Activated naive CD8-positive, alpha-beta T cell treated with anti-CD3 and anti-CD28 coated beads, Interleukin-2, amount 50 U/mL, for 16 hours (primary cell): ENCODE results near the gene PLXNA4.

ENCODE experiments used
- DNase-seq: peaks from one replicate; pipeline ENCODE4 v3.0.0-alpha.2; 2020; ENCODE audit warnings: low read depth, low spot score

Gene PLXNA4

GRCh38 chr7:132207211-132207610 lies 369.1 kb downstream of the PLXNA4 start:
- DNase-seq, result no peak

- no peak for DNase-seq
Measured at GRCh38 chr7:132206594-132206993, 369.7 kb downstream of the PLXNA4 start.

- no peak for DNase-seq
Measured at GRCh38 chr7:132205509-132205908, 370.8 kb downstream of the PLXNA4 start.

- DNase-seq, result no peak
Measured at GRCh38 chr7:132203021-132203420, 373.2 kb downstream of the PLXNA4 start.

- no peak for DNase-seq
Measured at GRCh38 chr7:132202541-132202940, 373.7 kb downstream of the PLXNA4 start.

- DNase-seq, result no peak
Measured at GRCh38 chr7:132200141-132200540, 376.1 kb downstream of the PLXNA4 start.

GRCh38 chr7:132199626-132200025 lies 376.6 kb downstream of the PLXNA4 start:
- DNase-seq, result no peak

GRCh38 chr7:132197772-132198171 lies 378.5 kb downstream of the PLXNA4 start:
- no peak for DNase-seq

GRCh38 chr7:132193898-132194297 lies 382.4 kb downstream of the PLXNA4 start:
- no peak for DNase-seq

GRCh38 chr7:132192809-132193208 lies 383.5 kb downstream of the PLXNA4 start:
- no peak for DNase-seq

- DNase-seq, result no peak
Measured at GRCh38 chr7:132191418-132191817, 384.9 kb downstream of the PLXNA4 start.

- no peak for DNase-seq
Measured at GRCh38 chr7:132190683-132191082, 385.6 kb downstream of the PLXNA4 start.

- no peak for DNase-seq
Measured at GRCh38 chr7:132189881-132190280, 386.4 kb downstream of the PLXNA4 start.

- DNase-seq, result no peak
Measured at GRCh38 chr7:132187869-132188789, 388.1 kb downstream of the PLXNA4 start.

- DNase-seq, result no peak
Measured at GRCh38 chr7:132187391-132187790, 388.9 kb downstream of the PLXNA4 start.

GRCh38 chr7:132185150-132185549 lies 391.1 kb downstream of the PLXNA4 start:
- no peak for DNase-seq

- DNase-seq, result no peak
Measured at GRCh38 chr7:132183781-132184380, 392.4 kb downstream of the PLXNA4 start.

- DNase-seq, result no peak
Measured at GRCh38 chr7:132182992-132183391, 393.3 kb downstream of the PLXNA4 start.

- DNase-seq, result no peak
Measured at GRCh38 chr7:132181946-132182685, 394.2 kb downstream of the PLXNA4 start.

- DNase-seq, result no peak
Measured at GRCh38 chr7:132181371-132181770, 394.9 kb downstream of the PLXNA4 start.

GRCh38 chr7:132180481-132180880 lies 395.8 kb downstream of the PLXNA4 start:
- DNase-seq, result no peak

GRCh38 chr7:132179681-132180080 lies 396.6 kb downstream of the PLXNA4 start:
- DNase-seq, result no peak
